ENCODE data around the gene UROS.

UROS gene

GRCh38 chr10:125782616-125783015 lies 40.4 kb downstream of the UROS start:
- DNase-seq: peak; percentile 18
- Histone ChIP-seq H4K5ac (ENCODE audit: low read length) (no peak overlapping the region), H3K27me3 (ENCODE audit: insufficient read depth, low read length, poor library complexity) (no peaks in the 10 kb centered on the region), H2BK5ac (ENCODE audit: low read length) (no peak overlapping the region), H3K4ac (ENCODE audit: low read depth, low read length) (no peak overlapping the region), H3K79me2 (ENCODE audit: control insufficient read depth, insufficient read depth, low read length) (no peaks in the 10 kb centered on the region), H3K36me3 (ENCODE audit: control insufficient read depth, insufficient read depth, low read length) (no peaks in the 10 kb centered on the region), H3K56ac (ENCODE audit: low read length) (no peak overlapping the region), H3K4me1 (ENCODE audit: control insufficient read depth, low read depth, low read length) (no peaks in the 10 kb centered on the region), H4K8ac (ENCODE audit: low read depth, low read length) (no peak overlapping the region), H2BK15ac (replicated peaks; ENCODE audit: low read depth) (no peak overlapping the region), H3K18ac (ENCODE audit: low read length) (no peak overlapping the region), H2BK120ac (ENCODE audit: low read depth, low read length) (no peak overlapping the region), H3K4me3 (ENCODE audit: low read length) (no peak overlapping the region), H3K27ac (ENCODE audit: low read depth, low read length) (no peak overlapping the region), H3K79me1 (ENCODE audit: low read length) (no peaks in the 10 kb centered on the region), H3K9ac (ENCODE audit: low read length) (no peak overlapping the region), H2AK5ac (ENCODE audit: low read length) (no peak overlapping the region), H3K4me2 (ENCODE audit: low read length) (no peak overlapping the region), H3K23ac (ENCODE audit: low read length) (no peak overlapping the region)
- WGBS (ENCODE audit: extremely low coverage, insufficient coverage, low lambda C conversion rate): no CpG with 5 or more reads among the region's 11 CpGs

- Histone ChIP-seq H3K4ac (ENCODE audit: low read depth, low read length) (no peak overlapping the region), H4K5ac (ENCODE audit: low read length) (no peak overlapping the region), H3K79me1 (ENCODE audit: low read length) (no peaks in the 10 kb centered on the region), H2AK5ac (ENCODE audit: low read length) (no peak overlapping the region), H4K8ac (ENCODE audit: low read depth, low read length) (no peak overlapping the region), H3K23ac (ENCODE audit: low read length) (no peak overlapping the region), H3K27me3 (ENCODE audit: insufficient read depth, low read length, poor library complexity) (no peaks in the 10 kb centered on the region), H2BK120ac (ENCODE audit: low read depth, low read length) (no peak overlapping the region), H3K4me1 (ENCODE audit: control insufficient read depth, low read depth, low read length) (no peaks in the 10 kb centered on the region), H2BK5ac (ENCODE audit: low read length) (no peak overlapping the region), H3K18ac (ENCODE audit: low read length) (no peak overlapping the region), H3K79me2 (ENCODE audit: control insufficient read depth, insufficient read depth, low read length) (no peaks in the 10 kb centered on the region), H3K9ac (ENCODE audit: low read length) (no peak overlapping the region), H3K36me3 (ENCODE audit: control insufficient read depth, insufficient read depth, low read length) (no peaks in the 10 kb centered on the region), H3K4me3 (ENCODE audit: low read length) (no peak overlapping the region), H3K4me2 (ENCODE audit: low read length) (no peak overlapping the region), H3K56ac (ENCODE audit: low read length) (no peak overlapping the region), H3K27ac (ENCODE audit: low read depth, low read length) (no peak overlapping the region), H2BK15ac (replicated peaks; ENCODE audit: low read depth) (no peak overlapping the region)
- peak; percentile 8 for DNase-seq
- no CpG with 5 or more reads among the region's 11 CpGs for WGBS (ENCODE audit: extremely low coverage, insufficient coverage, low lambda C conversion rate)
Observed at GRCh38 chr10:125782054-125782453, 41.0 kb downstream of the UROS start.

GRCh38 chr10:125781374-125781773 lies 41.7 kb downstream of the UROS start:
- no peak overlapping the region for H2BK15ac ChIP-seq (replicated peaks; ENCODE audit: low read depth)
- H3K4ac ChIP-seq (ENCODE audit: low read depth, low read length): no peak overlapping the region
- no peaks in the 10 kb centered on the region for H3K4me1 ChIP-seq (ENCODE audit: control insufficient read depth, low read depth, low read length)
- no peak overlapping the region for H4K8ac ChIP-seq (ENCODE audit: low read depth, low read length)
- H2BK5ac ChIP-seq (ENCODE audit: low read length): no peak overlapping the region
- no peaks in the 10 kb centered on the region for H3K36me3 ChIP-seq (ENCODE audit: control insufficient read depth, insufficient read depth, low read length)
- no peaks in the 10 kb centered on the region for H3K27me3 ChIP-seq (ENCODE audit: insufficient read depth, low read length, poor library complexity)
- no peak overlapping the region for H2BK120ac ChIP-seq (ENCODE audit: low read depth, low read length)
- no peak overlapping the region for H3K4me3 ChIP-seq (ENCODE audit: low read length)
- H3K27ac ChIP-seq (ENCODE audit: low read depth, low read length): no peak overlapping the region
- WGBS (ENCODE audit: extremely low coverage, insufficient coverage, low lambda C conversion rate): no CpG with 5 or more reads among the region's 8 CpGs
- H3K9ac ChIP-seq (ENCODE audit: low read length): no peak overlapping the region
- H4K5ac ChIP-seq (ENCODE audit: low read length): no peak overlapping the region
- H3K18ac ChIP-seq (ENCODE audit: low read length): no peak overlapping the region
- H3K56ac ChIP-seq (ENCODE audit: low read length): no peak overlapping the region
- no peaks in the 10 kb centered on the region for H3K79me1 ChIP-seq (ENCODE audit: low read length)
- no peak overlapping the region for H3K4me2 ChIP-seq (ENCODE audit: low read length)
- H3K79me2 ChIP-seq (ENCODE audit: control insufficient read depth, insufficient read depth, low read length): no peaks in the 10 kb centered on the region
- H3K23ac ChIP-seq (ENCODE audit: low read length): no peak overlapping the region
- H2AK5ac ChIP-seq (ENCODE audit: low read length): no peak overlapping the region
- no peak for DNase-seq

- H3K79me2 ChIP-seq (ENCODE audit: control insufficient read depth, insufficient read depth, low read length): no peaks in the 10 kb centered on the region
- no peaks in the 10 kb centered on the region for H3K4me1 ChIP-seq (ENCODE audit: control insufficient read depth, low read depth, low read length)
- H3K23ac ChIP-seq (ENCODE audit: low read length): no peak overlapping the region
- H3K4me2 ChIP-seq (ENCODE audit: low read length): no peak overlapping the region
- H3K79me1 ChIP-seq (ENCODE audit: low read length): no peaks in the 10 kb centered on the region
- no peak overlapping the region for H3K4ac ChIP-seq (ENCODE audit: low read depth, low read length)
- no peak overlapping the region for H3K27ac ChIP-seq (ENCODE audit: low read depth, low read length)
- no peak overlapping the region for H3K56ac ChIP-seq (ENCODE audit: low read length)
- no peak overlapping the region for H2BK15ac ChIP-seq (replicated peaks; ENCODE audit: low read depth)
- no peaks in the 10 kb centered on the region for H3K36me3 ChIP-seq (ENCODE audit: control insufficient read depth, insufficient read depth, low read length)
- no peak overlapping the region for H3K9ac ChIP-seq (ENCODE audit: low read length)
- DNase-seq: no peak
- H4K8ac ChIP-seq (ENCODE audit: low read depth, low read length): no peak overlapping the region
- WGBS (ENCODE audit: extremely low coverage, insufficient coverage, low lambda C conversion rate): no CpG with 5 or more reads among the region's 10 CpGs
- H2BK5ac ChIP-seq (ENCODE audit: low read length): no peak overlapping the region
- H4K5ac ChIP-seq (ENCODE audit: low read length): no peak overlapping the region
- no peak overlapping the region for H3K4me3 ChIP-seq (ENCODE audit: low read length)
- no peak overlapping the region for H2BK120ac ChIP-seq (ENCODE audit: low read depth, low read length)
- H3K27me3 ChIP-seq (ENCODE audit: insufficient read depth, low read length, poor library complexity): no peaks in the 10 kb centered on the region
- no peak overlapping the region for H2AK5ac ChIP-seq (ENCODE audit: low read length)
- H3K18ac ChIP-seq (ENCODE audit: low read length): no peak overlapping the region
Observed at GRCh38 chr10:125779403-125780327, 43.4 kb downstream of the UROS start.

GRCh38 chr10:125778556-125778955 lies 44.5 kb downstream of the UROS start:
- H3K23ac ChIP-seq (ENCODE audit: low read length): no peak overlapping the region
- no CpG with 5 or more reads among the region's 5 CpGs for WGBS (ENCODE audit: extremely low coverage, insufficient coverage, low lambda C conversion rate)
- no peak for DNase-seq

More at GRCh38 chr10:125778556-125778955, 44.5 kb downstream of the UROS start:
- Histone ChIP-seq H3K4ac (ENCODE audit: low read depth, low read length) (no peak overlapping the region), H3K18ac (ENCODE audit: low read length) (no peak overlapping the region), H3K4me3 (ENCODE audit: low read length) (no peak overlapping the region), H4K5ac (ENCODE audit: low read length) (no peak overlapping the region), H3K4me2 (ENCODE audit: low read length) (no peak overlapping the region), H3K9ac (ENCODE audit: low read length) (no peak overlapping the region), H2BK120ac (ENCODE audit: low read depth, low read length) (no peak overlapping the region), H3K79me1 (ENCODE audit: low read length) (no peaks in the 10 kb centered on the region), H3K79me2 (ENCODE audit: control insufficient read depth, insufficient read depth, low read length) (no peaks in the 10 kb centered on the region), H3K4me1 (ENCODE audit: control insufficient read depth, low read depth, low read length) (no peaks in the 10 kb centered on the region), H4K8ac (ENCODE audit: low read depth, low read length) (no peak overlapping the region), H3K36me3 (ENCODE audit: control insufficient read depth, insufficient read depth, low read length) (no peaks in the 10 kb centered on the region), H3K27me3 (ENCODE audit: insufficient read depth, low read length, poor library complexity) (no peaks in the 10 kb centered on the region), H3K27ac (ENCODE audit: low read depth, low read length) (no peak overlapping the region), H2BK5ac (ENCODE audit: low read length) (no peak overlapping the region), H2BK15ac (replicated peaks; ENCODE audit: low read depth) (no peak overlapping the region), H2AK5ac (ENCODE audit: low read length) (no peak overlapping the region), H3K56ac (ENCODE audit: low read length) (no peak overlapping the region)
